ENCODE results near the gene PTPN7. TPM values are rescaled to one million over a fixed set of nuclear protein-coding genes. Genes with fewer than 3 reads are reported as not detected.

Gene PTPN7
- polyA plus RNA-seq, 1 of the 3 experiments (the other 2 are of a cell fraction), result not detected

GRCh38 chr1:202189918-202190715, 29.7 kb upstream of the PTPN7 start:
- 58% methylated on average over 6 of the region's 7 CpGs for WGBS (ENCODE audit: low lambda C conversion rate)
- POLR2A ChIA-PET, result interaction anchor here (0.6 kb wide), 1 partner anchor 149 kb away, joined by 4 read pairs; no protein-coding TSS in a partner anchor
- no peaks in the 10 kb centered on the region for H3K9me2 ChIP-seq

More at GRCh38 chr1:202189918-202190715, 29.7 kb upstream of the PTPN7 start:
- Histone ChIP-seq H3K27ac (ENCODE audit: low read depth in 2 of 2, low read length in 1 of 2) (no peak overlapping the region), H3K79me2 (ENCODE audit: insufficient read depth) (no peaks in the 10 kb centered on the region), H3K4me2 (no peak overlapping the region), H3K4me1 (ENCODE audit: control insufficient read depth in 1 of 2, insufficient read depth in 2 of 2, low read depth in 1 of 2, low read length in 1 of 2) (peaks cover 0 to 10% of the 10 kb centered on the region in 2 experiments; a peak in 1 of 4 replicates), H4K20me1 (ENCODE audit: insufficient read depth) (no peaks in the 10 kb centered on the region), H3K36me3 (replicated peaks in 1 of 2; ENCODE audit: control insufficient read depth in 1 of 2, insufficient read depth in 2 of 2, low read length in 1 of 2) (no peaks in the 10 kb centered on the region), H3K9me3 (no peaks in the 10 kb centered on the region), H3K4me3 (ENCODE audit: low read depth in 2 of 2, low read length in 1 of 2) (no peak overlapping the region), H3K9ac (no peak overlapping the region), H3K27me3 (ENCODE audit: insufficient read depth) (peaks cover 18% of the 10 kb centered on the region), H3F3A (replicated peaks; ENCODE audit: insufficient read depth) (no peaks in the 10 kb centered on the region), H2AFZ (ENCODE audit: low read depth) (no peak overlapping the region)
- no peak for DNase-seq
- TF ChIP-seq FOXJ3 (CRISPR knock-in tag; IDR thresholded peaks at IDR 0.05), result no peak
- TF ChIP-seq REST (IDR thresholded peaks at IDR 0.05; ENCODE audit: low read depth, low read length), result no peak
- TF ChIP-seq TCF12 (IDR thresholded peaks at IDR 0.05), result no peak
- TF ChIP-seq JUND (IDR thresholded peaks at IDR 0.05), result no peak
- no peak for TF ChIP-seq USF2 (IDR thresholded peaks at IDR 0.05; ENCODE audit: borderline replicate concordance, low read depth, low read length)
- no peak for TF ChIP-seq RAD21 (IDR thresholded peaks at IDR 0.05; ENCODE audit: low read length)
- no peak; the same call in 1 of the 2 replicates for TF ChIP-seq CTCF (IDR thresholded peaks at IDR 0.05)
- TF ChIP-seq SIN3A (IDR thresholded peaks at IDR 0.05; ENCODE audit: borderline replicate concordance, low read depth, low read length), result no peak
- TF ChIP-seq NRF1 (IDR thresholded peaks at IDR 0.05; ENCODE audit: low read depth, low read length), result no peak
- no peak for TF ChIP-seq EP300 (IDR thresholded peaks at IDR 0.05; ENCODE audit: borderline replicate concordance in 1 of 2, low read depth in 1 of 2, low read length in 1 of 2)
- TF ChIP-seq USF1 (IDR thresholded peaks at IDR 0.05; ENCODE audit: borderline replicate concordance, low read depth), result no peak
- no peak for TF ChIP-seq MAX (IDR thresholded peaks at IDR 0.05; ENCODE audit: low read depth)
- no peak for TF ChIP-seq GABPA (IDR thresholded peaks at IDR 0.05; ENCODE audit: low read depth)
- CTCF ChIA-PET, result interaction anchor here (0.6 to 8.1 kb wide), 28 partner anchors 11 to 529 kb away, joined by 3 to 187 read pairs (median 6); no protein-coding TSS in a partner anchor
